Measurements from ENCODE around the gene NCOA6.

DNA sequence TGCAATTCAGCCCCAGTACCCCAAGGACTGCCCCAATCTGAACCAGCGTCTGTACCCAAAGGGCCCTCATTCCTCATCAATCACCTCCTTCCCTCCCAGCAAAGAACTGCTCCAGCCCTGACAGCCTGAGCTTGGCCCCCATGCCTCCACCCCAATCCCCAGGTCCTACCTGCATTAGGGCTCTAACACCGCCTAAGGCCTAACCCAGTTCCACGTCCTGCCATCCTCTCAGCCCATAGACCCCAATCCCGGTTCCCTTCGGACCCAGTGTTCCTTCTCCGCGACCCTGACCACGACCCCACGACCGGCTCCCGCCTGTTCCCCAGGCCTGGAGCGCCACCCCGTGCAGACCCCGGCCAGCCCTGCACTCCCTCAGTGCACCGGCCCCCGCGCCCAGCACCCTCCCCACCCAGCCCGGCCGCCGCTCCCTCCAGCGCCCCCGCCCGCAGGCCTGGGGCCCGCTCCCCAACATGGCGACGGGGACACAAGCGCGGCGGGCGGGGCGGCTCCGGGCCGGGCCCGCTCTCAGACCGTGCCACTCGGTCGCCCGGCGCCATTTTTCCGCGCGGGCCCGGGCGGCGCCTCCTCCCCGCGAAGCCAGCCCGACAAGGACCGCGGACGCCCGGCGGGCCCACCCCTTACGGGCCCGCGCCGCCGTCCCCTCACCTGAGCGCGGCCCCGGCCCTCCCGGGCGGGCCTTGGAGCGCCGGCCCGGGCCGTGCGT lies 483 bp downstream of the NCOA6 start:
- TF ChIP-seq YY1 (IDR thresholded peaks at IDR 0.05; ENCODE audit: insufficient read depth, insufficient read length): peak; percentile 54
- TF ChIP-seq ZNF274 (IDR thresholded peaks at IDR 0.05; ENCODE audit: low read depth, low read length): no peak
